OCI-LY1 (cell line): ENCODE measurements around the gene ITIH4.

ENCODE experiments used
- CTCF ChIP-seq: fragments of 200-600 bp; sonication (generic), shearing (Covaris generic); IDR thresholded peaks from 2 replicates; pipeline ENCODE4 v1.5.1; 2017; ENCODE audit warnings: mild to moderate bottlenecking, antibody characterized with exemption, low read length, moderate library complexity, mixed read lengths
- EZH2 ChIP-seq: fragments of 200-600 bp; sonication (generic), shearing (Covaris generic); IDR thresholded peaks from 2 replicates; pipeline ENCODE4 v1.8.0; 2017; ENCODE audit warnings: borderline replicate concordance, mixed run types, mild to moderate bottlenecking, antibody characterized with exemption, low read length, moderate library complexity, mixed read lengths

GRCh38 chr3:52805270-52806039 is 25.0 kb downstream of the ITIH4 start:
- TF ChIP-seq CTCF (no peak), EZH2 (no peak)
